H9 (cell line): ENCODE measurements around the gene RPL19. TPM values are rescaled to one million over a fixed set of nuclear protein-coding genes. Genes with fewer than 3 reads are reported as not detected.
A peak's percentile ranks its signal among the peaks of the same experiment; 100 is the strongest.

Experiments
- DNase-seq: peaks from one replicate; pipeline ENCODE4 v3.0.0-alpha.2; 2017
- H2AFZ ChIP-seq: one replicate; pipeline ENCODE4 v1.6.1; 2013; ENCODE audit warnings: mild to moderate bottlenecking, low read length, control low read depth, moderate library complexity
- H2AK5ac ChIP-seq: 2 replicates; pipeline ENCODE4 v1.6.1; 2013; ENCODE audit warnings: low read length, control low read depth, mixed read lengths; ENCODE audit not compliant: insufficient read length
- H2BK120ac ChIP-seq: one replicate; pipeline ENCODE4 v1.6.1; 2013; ENCODE audit warnings: low read depth, mild to moderate bottlenecking, low read length, control low read depth, inconsistent platforms; ENCODE audit not compliant: poor library complexity, severe bottlenecking
- H2BK12ac ChIP-seq: 2 replicates; pipeline ENCODE4 v1.6.1; 2013; ENCODE audit warnings: low read length, control low read depth, mixed read lengths, low read depth; ENCODE audit not compliant: insufficient read length
- H2BK15ac ChIP-seq: 2 replicates; pipeline ENCODE4 v1.6.1; 2013; ENCODE audit warnings: low read depth, low read length, control low read depth
- H2BK20ac ChIP-seq: one replicate; pipeline ENCODE4 v1.6.1; 2013; ENCODE audit warnings: low read depth, mild to moderate bottlenecking, low read length, control low read depth, inconsistent platforms; ENCODE audit not compliant: poor library complexity, severe bottlenecking
- H2BK5ac ChIP-seq: 2 replicates; pipeline ENCODE4 v1.6.1; 2013; ENCODE audit warnings: low read length, control low read depth, mixed read lengths; ENCODE audit not compliant: insufficient read length
- H3K14ac ChIP-seq: 2 replicates; pipeline ENCODE4 v1.6.1; 2013; ENCODE audit warnings: low read length, control low read depth; ENCODE audit not compliant: insufficient read depth
- H3K18ac ChIP-seq: 2 replicates; pipeline ENCODE4 v1.6.1; 2013; ENCODE audit warnings: low read depth, mild to moderate bottlenecking, mixed read lengths, low read length, control low read depth; ENCODE audit not compliant: insufficient read length
- H3K23ac ChIP-seq: 2 replicates; pipeline ENCODE4 v1.6.1; 2013; ENCODE audit warnings: low read length, control low read depth, mixed read lengths, low read depth; ENCODE audit not compliant: insufficient read length
- H3K23me2 ChIP-seq: 2 replicates; pipeline ENCODE4 v1.6.1; 2013; ENCODE audit warnings: low read depth, mild to moderate bottlenecking, mixed read lengths, low read length, control low read depth; ENCODE audit not compliant: insufficient read length, poor library complexity, severe bottlenecking
- H3K27ac ChIP-seq: 2 replicates; pipeline ENCODE4 v1.5.1; 2013; ENCODE audit warnings: low read length, control low read depth, mixed read lengths, low read depth; ENCODE audit not compliant: insufficient read length
- H3K27me3 ChIP-seq: 2 replicates; pipeline ENCODE4 v1.6.1; 2013; ENCODE audit warnings: low read length, control low read depth, inconsistent platforms; ENCODE audit not compliant: insufficient read depth
- H3K4ac ChIP-seq: 2 replicates; pipeline ENCODE4 v1.6.1; 2013; ENCODE audit warnings: low read depth, mild to moderate bottlenecking, control low read depth, inconsistent platforms, low read length, moderate library complexity
- H3K4me1 ChIP-seq: 2 replicates; pipeline ENCODE4 v1.6.1; 2013; ENCODE audit warnings: low read length, control low read depth, inconsistent platforms; ENCODE audit not compliant: insufficient read depth
- H3K4me2 ChIP-seq: 2 replicates; pipeline ENCODE4 v1.6.1; 2013; ENCODE audit warnings: low read length, control low read depth, mixed read lengths; ENCODE audit not compliant: insufficient read length, insufficient read depth
- H3K56ac ChIP-seq: 2 replicates; pipeline ENCODE4 v1.6.1; 2013; ENCODE audit warnings: low read depth, mild to moderate bottlenecking, mixed read lengths, low read length, control low read depth; ENCODE audit not compliant: insufficient read length
- H3K79me1 ChIP-seq: 2 replicates; pipeline ENCODE4 v1.6.1; 2013; ENCODE audit warnings: low read depth, mild to moderate bottlenecking, moderate library complexity, low read length, control low read depth, inconsistent platforms; ENCODE audit not compliant: insufficient read depth, poor library complexity, severe bottlenecking
- H3K79me2 ChIP-seq: 2 replicates; pipeline ENCODE4 v1.6.1; 2013; ENCODE audit warnings: low read length, control low read depth, inconsistent platforms; ENCODE audit not compliant: insufficient read depth
- H3K9ac ChIP-seq: 2 replicates; pipeline ENCODE4 v1.6.1; 2013; ENCODE audit warnings: low read length, control low read depth, mixed read lengths; ENCODE audit not compliant: insufficient read length; ENCODE audit errors: extremely low read depth
- H3K9me3 ChIP-seq: one replicate; pipeline ENCODE4 v1.6.1; 2013; ENCODE audit warnings: low read depth, low read length, inconsistent platforms; ENCODE audit not compliant: control insufficient read depth
- H3T11ph ChIP-seq: one replicate; pipeline ENCODE4 v1.6.1; 2013; ENCODE audit warnings: mild to moderate bottlenecking, low read length, control low read depth, inconsistent platforms
- H4K20me1 ChIP-seq: one replicate; pipeline ENCODE4 v1.6.1; 2013; ENCODE audit not compliant: control insufficient read depth, insufficient read length, insufficient read depth
- H4K5ac ChIP-seq: 2 replicates; pipeline ENCODE4 v1.6.1; 2013; ENCODE audit warnings: low read depth, mild to moderate bottlenecking, mixed read lengths, low read length, control low read depth; ENCODE audit not compliant: insufficient read length
- H4K8ac ChIP-seq: replicated peaks from 2 replicates; pipeline ENCODE4 v1.6.1; 2013; ENCODE audit warnings: low read length, control low read depth, mixed read lengths, low read depth; ENCODE audit not compliant: insufficient read length
- H4K91ac ChIP-seq: 2 replicates; pipeline ENCODE4 v1.6.1; 2013; ENCODE audit warnings: low read depth, mild to moderate bottlenecking, moderate library complexity, mixed read lengths, low read length, control low read depth; ENCODE audit not compliant: insufficient read length
- H3K27ac Mint-ChIP-seq, 3 experiments: 2 replicates in 2 of 3; 3 replicates in 1 of 3; pipeline ENCODE4 v1.8.0; 2020 to 2021; ENCODE audit warnings: mixed read lengths in 3 of 3, mild to moderate bottlenecking in 1 of 3, moderate library complexity in 1 of 3
- H3K27me3 Mint-ChIP-seq: 2 replicates; pipeline ENCODE4 v1.8.0; 2021; ENCODE audit warnings: low read depth, mild to moderate bottlenecking, moderate library complexity, mixed read lengths
- H3K36me3 Mint-ChIP-seq, 3 experiments: 2 replicates in 2 of 3; 3 replicates in 1 of 3; pipeline ENCODE4 v1.8.0; 2020 to 2021; ENCODE audit warnings: low read depth in 3 of 3, mixed read lengths in 3 of 3; ENCODE audit not compliant: insufficient read depth in 1 of 3
- H3K4me1 Mint-ChIP-seq, 2 experiments: 2 replicates each; pipeline ENCODE4 v1.8.0; 2020; ENCODE audit warnings: mixed read lengths in 2 of 2
- H3K4me3 Mint-ChIP-seq, 2 experiments: 2 replicates in 1 of 2; 3 replicates in 1 of 2; pipeline ENCODE4 v1.8.0; 2020 to 2021; ENCODE audit warnings: mild to moderate bottlenecking in 2 of 2, mixed read lengths in 2 of 2, moderate library complexity in 1 of 2
- H3K9me3 Mint-ChIP-seq, 2 experiments: 2 replicates in 1 of 2; 3 replicates in 1 of 2; pipeline ENCODE4 v1.8.0; 2020; ENCODE audit warnings: mild to moderate bottlenecking in 2 of 2, mixed read lengths in 2 of 2, moderate library complexity in 1 of 2
- WGBS: extraction: QIAGEN DNeasy Blood & Tissue Kit; methylation state at CpG from one replicate; pipeline ENCODE4 v1.1.7; 2013; ENCODE audit warnings: missing lambda C conversion rate, low lambda C conversion rate, mixed read lengths; ENCODE audit not compliant: insufficient read length; ENCODE audit errors: extremely low coverage; 5-methylcytosine and 5-hydroxymethylcytosine counted together
- total RNA-seq: library from RNA; stranded (reverse); gene quantifications from 2 replicates; pipeline ENCODE4 v1.2.1, GENCODE V29; 2021
- TF ChIP-seq, protein P1 (sequence below): fragments of 200-600 bp; sonication (generic); conservative IDR thresholded peaks from 3 replicates; pipeline ENCODE4 v1.8.0; 2021; ENCODE audit warnings: antibody characterized with exemption, mild to moderate bottlenecking

The RPL19 gene
- total RNA-seq, 1 experiment from 2014 or later = 2,038 TPM

GRCh38 chr17:39229274-39229913, 29.3 kb downstream of the RPL19 start:
- H3K27ac Mint-ChIP-seq = peak overlapping the region in 2 of 3 experiments; percentile 13 to 36; a peak in 2 of 7 replicates
- no peak overlapping the region for H2AFZ ChIP-seq
- DNase-seq = no peak

More at GRCh38 chr17:39229274-39229913, 29.3 kb downstream of the RPL19 start:
- Histone ChIP-seq H2BK12ac (no peak overlapping the region), H3K79me2 (no peaks in the 10 kb centered on the region), H2BK15ac (no peak overlapping the region), H2BK20ac (no peak overlapping the region), H2BK5ac (no peak overlapping the region), H4K5ac (no peak overlapping the region), H4K91ac (no peak overlapping the region), H4K20me1 (no peaks in the 10 kb centered on the region), H3K27me3 (peaks cover 13% of the 10 kb centered on the region; the same call in 1 of the 2 replicates), H4K8ac (no peak overlapping the region), H2AK5ac (no peak overlapping the region), H3K9ac (no peak overlapping the region), H3K9me3 (no peaks in the 10 kb centered on the region), H3K14ac (no peak overlapping the region), H3K4me1 (no peaks in the 10 kb centered on the region), H2BK120ac (no peak overlapping the region), H3K18ac (no peak overlapping the region), H3K23me2 (peaks cover 18% of the 10 kb centered on the region), H3K4ac (no peak overlapping the region), H3K56ac (no peak overlapping the region), H3K4me2 (no peak overlapping the region), H3K23ac (no peak overlapping the region), H3K27ac (no peak overlapping the region), H3K79me1 (no peaks in the 10 kb centered on the region), H3T11ph (no peak overlapping the region)
- no peak overlapping the region for H3K4me3 Mint-ChIP-seq
- H3K4me1 Mint-ChIP-seq = peaks cover 20 to 27% of the 10 kb centered on the region in 2 experiments
- peaks cover 41% of the 10 kb centered on the region for H3K27me3 Mint-ChIP-seq
- no peaks in the 10 kb centered on the region for H3K36me3 Mint-ChIP-seq
- TF ChIP-seq, protein P1, sequence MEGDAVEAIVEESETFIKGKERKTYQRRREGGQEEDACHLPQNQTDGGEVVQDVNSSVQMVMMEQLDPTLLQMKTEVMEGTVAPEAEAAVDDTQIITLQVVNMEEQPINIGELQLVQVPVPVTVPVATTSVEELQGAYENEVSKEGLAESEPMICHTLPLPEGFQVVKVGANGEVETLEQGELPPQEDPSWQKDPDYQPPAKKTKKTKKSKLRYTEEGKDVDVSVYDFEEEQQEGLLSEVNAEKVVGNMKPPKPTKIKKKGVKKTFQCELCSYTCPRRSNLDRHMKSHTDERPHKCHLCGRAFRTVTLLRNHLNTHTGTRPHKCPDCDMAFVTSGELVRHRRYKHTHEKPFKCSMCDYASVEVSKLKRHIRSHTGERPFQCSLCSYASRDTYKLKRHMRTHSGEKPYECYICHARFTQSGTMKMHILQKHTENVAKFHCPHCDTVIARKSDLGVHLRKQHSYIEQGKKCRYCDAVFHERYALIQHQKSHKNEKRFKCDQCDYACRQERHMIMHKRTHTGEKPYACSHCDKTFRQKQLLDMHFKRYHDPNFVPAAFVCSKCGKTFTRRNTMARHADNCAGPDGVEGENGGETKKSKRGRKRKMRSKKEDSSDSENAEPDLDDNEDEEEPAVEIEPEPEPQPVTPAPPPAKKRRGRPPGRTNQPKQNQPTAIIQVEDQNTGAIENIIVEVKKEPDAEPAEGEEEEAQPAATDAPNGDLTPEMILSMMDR = no peak
- no CpG with 5 or more reads among the region's 11 CpGs for WGBS
- H3K9me3 Mint-ChIP-seq = no peaks in the 10 kb centered on the region
